ENCODE results near the gene ATP11A. TPM values are rescaled to one million over a fixed set of nuclear protein-coding genes. Genes with fewer than 3 reads are reported as not detected.

ATP11A gene
- total RNA-seq, 1 experiment from 2014 or later = 65.3 TPM

DNA sequence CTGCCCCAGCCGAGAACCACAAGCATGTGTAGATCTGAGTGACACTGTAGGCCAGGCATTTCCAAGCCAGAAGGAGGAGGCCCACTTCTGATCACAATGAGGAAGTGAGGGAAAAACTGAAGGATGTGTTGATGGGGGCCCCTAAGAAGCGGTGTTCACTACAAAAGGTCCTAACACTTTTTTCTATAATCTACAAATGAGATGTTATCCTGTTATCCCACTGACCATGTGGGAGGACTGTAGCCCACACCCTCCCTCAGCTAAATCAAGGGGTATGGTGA is 180.2 kb downstream of the ATP11A start:
- H2BK12ac ChIP-seq (ENCODE audit: insufficient read length, low read depth, low read length) = no peak overlapping the region

More for the DNA sequence above, 180.2 kb downstream of the ATP11A start:
- Histone ChIP-seq H4K5ac (ENCODE audit: insufficient read length, low read depth, low read length) (no peak overlapping the region), H3K23me2 (ENCODE audit: insufficient read length, low read depth, low read length, poor library complexity, severe bottlenecking) (no peaks in the 10 kb centered on the region), H2BK120ac (ENCODE audit: low read depth, low read length, poor library complexity, severe bottlenecking) (no peak overlapping the region), H3K14ac (ENCODE audit: insufficient read depth, low read length) (no peak overlapping the region), H2BK20ac (ENCODE audit: low read depth, low read length, poor library complexity, severe bottlenecking) (no peak overlapping the region), H3K56ac (ENCODE audit: insufficient read length, low read depth, low read length) (no peak overlapping the region), H2BK5ac (ENCODE audit: insufficient read length, low read length) (no peak overlapping the region), H2AK5ac (ENCODE audit: insufficient read length, low read length) (no peak overlapping the region), H3K9ac (ENCODE audit: extremely low read depth, insufficient read length, low read length) (no peak overlapping the region), H3K4me2 (ENCODE audit: insufficient read depth, insufficient read length, low read length) (no peak overlapping the region), H3K9me3 (ENCODE audit: control insufficient read depth, low read depth, low read length) (no peaks in the 10 kb centered on the region), H3K27ac (ENCODE audit: insufficient read length, low read depth, low read length) (no peak overlapping the region), H3K79me2 (ENCODE audit: insufficient read depth, low read length) (no peaks in the 10 kb centered on the region), H2AFZ (ENCODE audit: low read length) (no peak overlapping the region), H3K79me1 (ENCODE audit: insufficient read depth, low read depth, low read length, poor library complexity, severe bottlenecking) (no peaks in the 10 kb centered on the region), H3K4ac (ENCODE audit: low read depth, low read length) (no peak overlapping the region), H3K23ac (ENCODE audit: insufficient read length, low read depth, low read length) (no peak overlapping the region), H4K8ac (replicated peaks; ENCODE audit: insufficient read length, low read depth, low read length) (no peak overlapping the region), H3T11ph (ENCODE audit: low read length) (no peak overlapping the region), H4K91ac (ENCODE audit: insufficient read length, low read depth, low read length) (no peak overlapping the region), H4K20me1 (ENCODE audit: control insufficient read depth, insufficient read depth, insufficient read length) (no peaks in the 10 kb centered on the region), H3K27me3 (ENCODE audit: insufficient read depth, low read length) (no peaks in the 10 kb centered on the region), H3K4me1 (ENCODE audit: insufficient read depth, low read length) (no peaks in the 10 kb centered on the region), H3K18ac (ENCODE audit: insufficient read length, low read depth, low read length) (no peak overlapping the region), H2BK15ac (ENCODE audit: low read depth, low read length) (no peak overlapping the region)
- Mint-ChIP-seq H3K27me3 (ENCODE audit: low read depth) (no peaks in the 10 kb centered on the region), H3K36me3 (ENCODE audit: insufficient read depth in 1 of 3, low read depth in 3 of 3) (peaks cover 38 to 66% (median 64%) of the 10 kb centered on the region in 3 experiments), H3K27ac (no peak overlapping the region), H3K4me1 (peaks cover 6 to 15% of the 10 kb centered on the region in 2 experiments), H3K9me3 (peaks cover 7 to 14% of the 10 kb centered on the region in 2 experiments), H3K4me3 (no peak overlapping the region)
- no CpG with 5 or more reads among the region's 2 CpGs for WGBS (ENCODE audit: extremely low coverage, insufficient read length, low lambda C conversion rate)
- TF ChIP-seq, protein P1, sequence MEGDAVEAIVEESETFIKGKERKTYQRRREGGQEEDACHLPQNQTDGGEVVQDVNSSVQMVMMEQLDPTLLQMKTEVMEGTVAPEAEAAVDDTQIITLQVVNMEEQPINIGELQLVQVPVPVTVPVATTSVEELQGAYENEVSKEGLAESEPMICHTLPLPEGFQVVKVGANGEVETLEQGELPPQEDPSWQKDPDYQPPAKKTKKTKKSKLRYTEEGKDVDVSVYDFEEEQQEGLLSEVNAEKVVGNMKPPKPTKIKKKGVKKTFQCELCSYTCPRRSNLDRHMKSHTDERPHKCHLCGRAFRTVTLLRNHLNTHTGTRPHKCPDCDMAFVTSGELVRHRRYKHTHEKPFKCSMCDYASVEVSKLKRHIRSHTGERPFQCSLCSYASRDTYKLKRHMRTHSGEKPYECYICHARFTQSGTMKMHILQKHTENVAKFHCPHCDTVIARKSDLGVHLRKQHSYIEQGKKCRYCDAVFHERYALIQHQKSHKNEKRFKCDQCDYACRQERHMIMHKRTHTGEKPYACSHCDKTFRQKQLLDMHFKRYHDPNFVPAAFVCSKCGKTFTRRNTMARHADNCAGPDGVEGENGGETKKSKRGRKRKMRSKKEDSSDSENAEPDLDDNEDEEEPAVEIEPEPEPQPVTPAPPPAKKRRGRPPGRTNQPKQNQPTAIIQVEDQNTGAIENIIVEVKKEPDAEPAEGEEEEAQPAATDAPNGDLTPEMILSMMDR (conservative IDR thresholded peaks at IDR 0.05) = no peak
- DNase-seq = no peak

Data from H9 (cell line).